ENCODE results near the gene NSUN4. TPM values are rescaled to one million over a fixed set of nuclear protein-coding genes. Genes with fewer than 3 reads are reported as not detected.

NSUN4 gene
- total and polyA plus RNA-seq, 9 of the 15 experiments (the other 6 are each of a cell fraction or from before 2014, with no cell fraction given), result 33.4 to 60.2 (median 46.3) TPM

GRCh38 chr1:46340404-46341221 lies at the start of gene NSUN4 (continued):
- TF ChIP-seq ZNF197 (CRISPR knock-in tag; IDR thresholded peaks at IDR 0.05; ENCODE audit: low read depth), result peak; percentile 85
- TF ChIP-seq ZFP36 (IDR thresholded peaks at IDR 0.05; ENCODE audit: low read depth, low read length, partially characterized antibody), result no peak
- TF ChIP-seq, protein P1, sequence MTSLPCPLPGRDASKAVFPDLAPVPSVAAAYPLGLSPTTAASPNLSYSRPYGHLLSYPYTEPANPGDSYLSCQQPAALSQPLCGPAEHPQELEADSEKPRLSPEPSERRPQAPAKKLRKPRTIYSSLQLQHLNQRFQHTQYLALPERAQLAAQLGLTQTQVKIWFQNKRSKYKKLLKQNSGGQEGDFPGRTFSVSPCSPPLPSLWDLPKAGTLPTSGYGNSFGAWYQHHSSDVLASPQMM (CRISPR knock-in tag; IDR thresholded peaks at IDR 0.05), result no peak
- TF ChIP-seq, protein P2, sequence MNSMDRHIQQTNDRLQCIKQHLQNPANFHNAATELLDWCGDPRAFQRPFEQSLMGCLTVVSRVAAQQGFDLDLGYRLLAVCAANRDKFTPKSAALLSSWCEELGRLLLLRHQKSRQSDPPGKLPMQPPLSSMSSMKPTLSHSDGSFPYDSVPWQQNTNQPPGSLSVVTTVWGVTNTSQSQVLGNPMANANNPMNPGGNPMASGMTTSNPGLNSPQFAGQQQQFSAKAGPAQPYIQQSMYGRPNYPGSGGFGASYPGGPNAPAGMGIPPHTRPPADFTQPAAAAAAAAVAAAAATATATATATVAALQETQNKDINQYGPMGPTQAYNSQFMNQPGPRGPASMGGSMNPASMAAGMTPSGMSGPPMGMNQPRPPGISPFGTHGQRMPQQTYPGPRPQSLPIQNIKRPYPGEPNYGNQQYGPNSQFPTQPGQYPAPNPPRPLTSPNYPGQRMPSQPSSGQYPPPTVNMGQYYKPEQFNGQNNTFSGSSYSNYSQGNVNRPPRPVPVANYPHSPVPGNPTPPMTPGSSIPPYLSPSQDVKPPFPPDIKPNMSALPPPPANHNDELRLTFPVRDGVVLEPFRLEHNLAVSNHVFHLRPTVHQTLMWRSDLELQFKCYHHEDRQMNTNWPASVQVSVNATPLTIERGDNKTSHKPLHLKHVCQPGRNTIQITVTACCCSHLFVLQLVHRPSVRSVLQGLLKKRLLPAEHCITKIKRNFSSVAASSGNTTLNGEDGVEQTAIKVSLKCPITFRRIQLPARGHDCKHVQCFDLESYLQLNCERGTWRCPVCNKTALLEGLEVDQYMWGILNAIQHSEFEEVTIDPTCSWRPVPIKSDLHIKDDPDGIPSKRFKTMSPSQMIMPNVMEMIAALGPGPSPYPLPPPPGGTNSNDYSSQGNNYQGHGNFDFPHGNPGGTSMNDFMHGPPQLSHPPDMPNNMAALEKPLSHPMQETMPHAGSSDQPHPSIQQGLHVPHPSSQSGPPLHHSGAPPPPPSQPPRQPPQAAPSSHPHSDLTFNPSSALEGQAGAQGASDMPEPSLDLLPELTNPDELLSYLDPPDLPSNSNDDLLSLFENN (IDR thresholded peaks at IDR 0.05; ENCODE audit: low read depth in 2 of 2, low read length in 2 of 2), result peak in 1 of 2 experiments; percentile 68; a peak in 1 of 4 replicates
- TF ChIP-seq POLR2A (conservative IDR thresholded peaks at IDR 0.05), result peak; percentile 98
- peak; percentile 87 for TF ChIP-seq L3MBTL2 (IDR thresholded peaks at IDR 0.05)
- no peak; the same call in 1 of the 2 replicates for TF ChIP-seq MTA2 (IDR thresholded peaks at IDR 0.05; ENCODE audit: low read depth)
- peak; percentile 97 for TF ChIP-seq CREB1 (IDR thresholded peaks at IDR 0.05)
- TF ChIP-seq CREB1 (CRISPR knock-in tag; IDR thresholded peaks at IDR 0.05), result peak; percentile 96
- peak; percentile 23; the same call in 1 of the 2 replicates for TF ChIP-seq BMI1 (IDR thresholded peaks at IDR 0.05; ENCODE audit: low read length)
- peak; percentile 99 for TF ChIP-seq SAFB (IDR thresholded peaks at IDR 0.05; ENCODE audit: borderline replicate concordance, low read depth, low read length)
- TF ChIP-seq DACH1 (IDR thresholded peaks at IDR 0.05; ENCODE audit: partially characterized antibody), result peak; percentile 49
- TF ChIP-seq U2AF2 (optimal IDR thresholded peaks at IDR 0.05; ENCODE audit: low read depth, low read length), result no peak
- TF ChIP-seq SRSF3 (IDR thresholded peaks at IDR 0.05; ENCODE audit: insufficient read depth, low read length), result no peak
- no peak for TF ChIP-seq ZNF77 (CRISPR knock-in tag; IDR thresholded peaks at IDR 0.05)
- no peak for TF ChIP-seq PPARD (CRISPR knock-in tag; IDR thresholded peaks at IDR 0.05)
- peak; percentile 85; the same call in 1 of the 2 replicates for TF ChIP-seq GTF2F1 (IDR thresholded peaks at IDR 0.05; ENCODE audit: low read depth, low read length)
- TF ChIP-seq ZBTB7A (IDR thresholded peaks at IDR 0.05; ENCODE audit: borderline replicate concordance, control insufficient read depth, low read depth, low read length), result peak; percentile 77
- 0 out of 2 replicates have a peak, but pooled peaks have one; percentile 25 for TF ChIP-seq TCF3 (CRISPR knock-in tag; IDR thresholded peaks at IDR 0.05)
- TF ChIP-seq FOXJ3 (CRISPR knock-in tag; IDR thresholded peaks at IDR 0.05), result no peak
- TF ChIP-seq FOS (IDR thresholded peaks at IDR 0.05; ENCODE audit: extremely low read depth, insufficient read length), result no peak
- no peak for TF ChIP-seq POU5F1 (IDR thresholded peaks at IDR 0.05; ENCODE audit: borderline replicate concordance, low read depth, low read length, partially characterized antibody)
- TF ChIP-seq, protein P3, sequence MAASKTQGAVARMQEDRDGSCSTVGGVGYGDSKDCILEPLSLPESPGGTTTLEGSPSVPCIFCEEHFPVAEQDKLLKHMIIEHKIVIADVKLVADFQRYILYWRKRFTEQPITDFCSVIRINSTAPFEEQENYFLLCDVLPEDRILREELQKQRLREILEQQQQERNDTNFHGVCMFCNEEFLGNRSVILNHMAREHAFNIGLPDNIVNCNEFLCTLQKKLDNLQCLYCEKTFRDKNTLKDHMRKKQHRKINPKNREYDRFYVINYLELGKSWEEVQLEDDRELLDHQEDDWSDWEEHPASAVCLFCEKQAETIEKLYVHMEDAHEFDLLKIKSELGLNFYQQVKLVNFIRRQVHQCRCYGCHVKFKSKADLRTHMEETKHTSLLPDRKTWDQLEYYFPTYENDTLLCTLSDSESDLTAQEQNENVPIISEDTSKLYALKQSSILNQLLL (CRISPR knock-in tag; IDR thresholded peaks at IDR 0.05; ENCODE audit: borderline replicate concordance), result no peak
- peak; percentile 87 for TF ChIP-seq JUNB (CRISPR knock-in tag; conservative IDR thresholded peaks at IDR 0.05)
- TF ChIP-seq MTA1 (IDR thresholded peaks at IDR 0.05; ENCODE audit: borderline replicate concordance), result peak; percentile 90
